H1 (cell line): ENCODE data around the gene TMEM164. TPM values are rescaled to one million over a fixed set of nuclear protein-coding genes. Genes with fewer than 3 reads are reported as not detected.

ENCODE experiments used
- CTCF ChIA-PET: fragments of 300-600 bp; sonication (Branson Sonifier 250); formaldehyde crosslinking; loops from one replicate; lab custom pipeline; 2021; ENCODE audit not compliant: partially characterized antibody; lab: Charles Lee
- POLR2A ChIA-PET: fragments of 300-600 bp; sonication (Branson Sonifier 250); formaldehyde crosslinking; loops from one replicate; lab custom pipeline; 2021; ENCODE audit warnings: inconsistent platforms; ENCODE audit not compliant: partially characterized antibody; lab: Charles Lee
- DNase-seq, 2 experiments: peaks; one replicate each; pipeline versions ENCODE4 v3.0.0 to v3.0.0-alpha.2; 2010 to 2022; ENCODE audit warnings: low spot score in 2 of 2, low read depth in 1 of 2, mixed read lengths in 1 of 2
- FAIRE-seq: peaks from 2 replicates; lab custom pipeline; 2011; peaks lifted over from hg19 to GRCh38; lab: Jason Lieb, UNC
- H2AFZ ChIP-seq: 2 replicates; pipeline ENCODE4 v1.8.1; 2012; ENCODE audit warnings: low read length, inconsistent platforms
- H2AK5ac ChIP-seq: 2 replicates; pipeline ENCODE4 v1.6.1; 2013; ENCODE audit warnings: low read depth, low read length
- H2BK120ac ChIP-seq: replicated peaks from 2 replicates; pipeline ENCODE3; 2013; ENCODE audit warnings: low read depth, low read length, inconsistent platforms
- H2BK12ac ChIP-seq: 2 replicates; pipeline ENCODE4 v1.6.1; 2013; ENCODE audit warnings: low read depth, low read length
- H2BK15ac ChIP-seq: 2 replicates; pipeline ENCODE4 v1.6.1; 2013; ENCODE audit warnings: low read length
- H2BK20ac ChIP-seq: 2 replicates; pipeline ENCODE4 v1.6.1; 2013; ENCODE audit warnings: low read length
- H2BK5ac ChIP-seq: 2 replicates; pipeline ENCODE4 v1.6.1; 2013; ENCODE audit warnings: low read depth, low read length
- H3K14ac ChIP-seq: 2 replicates; pipeline ENCODE4 v1.6.1; 2013; ENCODE audit warnings: inconsistent platforms; ENCODE audit not compliant: insufficient read length
- H3K18ac ChIP-seq: 2 replicates; pipeline ENCODE4 v1.6.1; 2013; ENCODE audit warnings: low read length; ENCODE audit errors: extremely low read depth
- H3K23ac ChIP-seq: 2 replicates; pipeline ENCODE4 v1.6.1; 2013; ENCODE audit warnings: inconsistent platforms; ENCODE audit not compliant: insufficient read length
- H3K23me2 ChIP-seq: 2 replicates; pipeline ENCODE4 v1.6.1; 2013; ENCODE audit warnings: low read depth, low read length
- H3K27ac ChIP-seq: 2 replicates; pipeline ENCODE4 v1.6.1; 2011; ENCODE audit warnings: low read depth, low read length, inconsistent platforms
- H3K27me3 ChIP-seq, 4 experiments: replicated peaks in 1 of 4; 1 replicate in 1 of 4; 2 replicates in 3 of 4; pipeline versions ENCODE4 v1.6.1 to v1.8.1; 2011 to 2013; ENCODE audit warnings: low read length in 3 of 4, mild to moderate bottlenecking in 3 of 4, inconsistent platforms in 2 of 4, mixed read lengths in 2 of 4, moderate library complexity in 1 of 4; ENCODE audit not compliant: control insufficient read depth in 3 of 4, insufficient read depth in 3 of 4; ENCODE audit errors: extremely low read depth in 1 of 4
- H3K36me3 ChIP-seq, 4 experiments: 2 replicates each; pipeline versions ENCODE4 v1.6.1 to v1.8.1; 2011 to 2013; ENCODE audit warnings: mild to moderate bottlenecking in 4 of 4, low read length in 3 of 4, moderate library complexity in 2 of 4, control low read depth in 1 of 4, inconsistent platforms in 1 of 4; ENCODE audit not compliant: insufficient read depth in 4 of 4, control insufficient read depth in 2 of 4
- H3K4ac ChIP-seq: replicated peaks from 2 replicates; pipeline ENCODE3; 2013; ENCODE audit warnings: low read length, low read depth, mixed read lengths, inconsistent platforms; ENCODE audit not compliant: insufficient read length
- H3K4me1 ChIP-seq, 4 experiments: replicated peaks in 1 of 4; 1 replicate in 1 of 4; 2 replicates in 3 of 4; pipeline versions ENCODE4 v1.6.1 to v1.8.1; 2011 to 2013; ENCODE audit warnings: low read length in 3 of 4, inconsistent platforms in 2 of 4, mixed read lengths in 1 of 4; ENCODE audit not compliant: insufficient read depth in 4 of 4, control insufficient read depth in 3 of 4
- H3K4me2 ChIP-seq, 2 experiments: 2 replicates each; pipeline versions ENCODE4 v1.6.1 to v1.8.1; 2011 to 2013; ENCODE audit warnings: low read depth in 2 of 2, low read length in 2 of 2, control low read depth in 1 of 2, inconsistent platforms in 1 of 2, mild to moderate bottlenecking in 1 of 2; ENCODE audit not compliant: insufficient read depth in 1 of 2
- H3K4me3 ChIP-seq, 4 experiments: fragments of 200-600, 300-600 bp in 1 of 4; sonication (generic), shearing (Covaris generic), sonication (Bioruptor Twin) in 1 of 4; 2 replicates each; pipeline versions ENCODE4 v1.5.1 to v1.8.1; 2011 to 2016; ENCODE audit warnings: low read length in 4 of 4, low read depth in 3 of 4, control low read depth in 2 of 4, inconsistent platforms in 2 of 4, mild to moderate bottlenecking in 2 of 4, mixed read lengths in 1 of 4, moderate library complexity in 1 of 4; ENCODE audit not compliant: insufficient read depth in 2 of 4; ENCODE audit errors: extremely low read depth in 1 of 4
- H3K56ac ChIP-seq: replicated peaks from 2 replicates; pipeline ENCODE3; 2013; ENCODE audit warnings: low read depth, mild to moderate bottlenecking, mixed read lengths, low read length, inconsistent platforms; ENCODE audit not compliant: insufficient read length
- H3K79me1 ChIP-seq: 2 replicates; pipeline ENCODE4 v1.6.1; 2013; ENCODE audit warnings: low read depth, low read length, control low read depth
- H3K79me2 ChIP-seq, 2 experiments: 2 replicates each; pipeline versions ENCODE4 v1.6.1 to v1.8.1; 2012 to 2013; ENCODE audit warnings: low read length in 2 of 2, mild to moderate bottlenecking in 2 of 2, inconsistent platforms in 1 of 2; ENCODE audit not compliant: insufficient read depth in 2 of 2, control insufficient read depth in 1 of 2
- H3K9ac ChIP-seq, 4 experiments: replicated peaks in 1 of 4; 1 replicate in 1 of 4; 2 replicates in 3 of 4; pipeline versions ENCODE4 v1.6.1 to v1.8.1; 2011 to 2013; ENCODE audit warnings: low read depth in 3 of 4, low read length in 3 of 4, control low read depth in 2 of 4, mild to moderate bottlenecking in 2 of 4, moderate library complexity in 2 of 4, inconsistent platforms in 1 of 4; ENCODE audit errors: extremely low read depth in 1 of 4
- H3K9me3 ChIP-seq, 2 experiments: 2 replicates each; pipeline versions ENCODE4 v1.6.1 to v1.8.1; 2012 to 2013; ENCODE audit warnings: mild to moderate bottlenecking in 2 of 2, moderate library complexity in 2 of 2, control low read depth in 1 of 2, inconsistent platforms in 1 of 2, low read depth in 1 of 2, low read length in 1 of 2, mixed read lengths in 1 of 2; ENCODE audit not compliant: insufficient read depth in 2 of 2
- H4K20me1 ChIP-seq, 2 experiments: replicated peaks in 1 of 2; 2 replicates each; pipeline versions ENCODE3 to v1.8.1; 2011 to 2013; ENCODE audit warnings: inconsistent platforms in 2 of 2, low read length in 2 of 2, mild to moderate bottlenecking in 1 of 2; ENCODE audit not compliant: insufficient read depth in 2 of 2, control insufficient read depth in 1 of 2
- H4K5ac ChIP-seq: 2 replicates; pipeline ENCODE4 v1.6.1; 2013; ENCODE audit warnings: low read length, low read depth, mixed read lengths, inconsistent platforms; ENCODE audit not compliant: insufficient read length
- H4K8ac ChIP-seq: 2 replicates; pipeline ENCODE4 v1.8.0; 2013; ENCODE audit warnings: mild to moderate bottlenecking, moderate library complexity, low read length, inconsistent platforms; ENCODE audit not compliant: insufficient read depth; ENCODE audit errors: extremely low read depth
- H4K91ac ChIP-seq: replicated peaks from 2 replicates; pipeline ENCODE3; 2013; ENCODE audit warnings: low read length, mixed read lengths, inconsistent platforms; ENCODE audit not compliant: insufficient read length
- ASH2L ChIP-seq: fragments of 200-600, 300-600 bp; sonication (generic); IDR thresholded peaks from one replicate; pipeline ENCODE4 v1.7.1; 2017; ENCODE audit warnings: low read length
- CBX5 ChIP-seq: fragments of 300-800, 300-1000 bp; sonication (generic); IDR thresholded peaks from 2 replicates; pipeline ENCODE4 v1.7.1; 2016; ENCODE audit warnings: antibody characterized with exemption, low read length, low read depth
- CHD2 ChIP-seq: IDR thresholded peaks from 2 replicates; pipeline ENCODE4 v1.6.1; 2012; ENCODE audit warnings: low read length, improper control_type of control experiment
- FOSL1 ChIP-seq: IDR thresholded peaks from 2 replicates; pipeline ENCODE4 v1.6.1; 2011; ENCODE audit warnings: mild to moderate bottlenecking, low read depth, low read length, moderate library complexity; ENCODE audit not compliant: insufficient read depth
- GABPA ChIP-seq: IDR thresholded peaks from 2 replicates; pipeline ENCODE4 v1.6.1; 2011; ENCODE audit warnings: mild to moderate bottlenecking, low read length, moderate library complexity, borderline replicate concordance; ENCODE audit not compliant: insufficient read depth
- MAFK ChIP-seq: IDR thresholded peaks from 2 replicates; pipeline ENCODE4 v1.6.1; 2012; ENCODE audit warnings: low read depth, mild to moderate bottlenecking, improper control_type of control experiment, low read length
- NRF1 ChIP-seq: IDR thresholded peaks from 2 replicates; pipeline ENCODE4 v1.6.1; 2011; ENCODE audit warnings: mild to moderate bottlenecking, low read depth, low read length, improper control_type of control experiment
- POU5F1 ChIP-seq: IDR thresholded peaks from 2 replicates; pipeline ENCODE4 v1.6.1; 2011; ENCODE audit warnings: low read depth, mild to moderate bottlenecking, low read length, moderate library complexity
- RAD21 ChIP-seq, 2 experiments: IDR thresholded peaks in 1 of 2; conservative IDR thresholded peaks in 1 of 2; 2 replicates each; pipeline ENCODE4 v1.6.1; 2011; ENCODE audit warnings: low read depth in 2 of 2, low read length in 2 of 2, improper control_type of control experiment in 1 of 2, inconsistent platforms in 1 of 2, mild to moderate bottlenecking in 1 of 2, moderate library complexity in 1 of 2
- RNF2 ChIP-seq: fragments of 200-900, 300-1000 bp; sonication (generic); IDR thresholded peaks from 2 replicates; pipeline ENCODE4 v1.7.1; 2016; ENCODE audit warnings: borderline replicate concordance, low read depth, mild to moderate bottlenecking, antibody characterized with exemption, low read length; ENCODE audit not compliant: poor library complexity, severe bottlenecking; ENCODE audit errors: missing control alignments
- SIRT6 ChIP-seq: IDR thresholded peaks from one replicate; pipeline ENCODE4 v1.7.1; 2012; ENCODE audit warnings: low read length, inconsistent platforms
- SP1 ChIP-seq: IDR thresholded peaks from 2 replicates; pipeline ENCODE4 v1.6.1; 2011; ENCODE audit warnings: low read depth, low read length
- TCF12 ChIP-seq: IDR thresholded peaks from 2 replicates; pipeline ENCODE4 v1.6.1; 2011; ENCODE audit warnings: low read depth, mild to moderate bottlenecking, low read length
- WGBS, 2 experiments: shearing (Covaris generic) in 1 of 2; methylation state at CpG; one replicate each; pipeline versions ENCODE4 v1.1.6 to v1.1.7; 2013 to 2015; ENCODE audit warnings: low lambda C conversion rate in 2 of 2, mixed read lengths in 2 of 2, inconsistent platforms in 1 of 2, low coverage in 1 of 2, missing lambda C conversion rate in 1 of 2; ENCODE audit not compliant: insufficient replicate concordance in 2 of 2, insufficient coverage in 1 of 2, insufficient read length in 1 of 2; ENCODE audit errors: extremely low coverage in 1 of 2, missing lambda C conversion rate in 1 of 2; 5-methylcytosine and 5-hydroxymethylcytosine counted together
- polyA plus RNA-seq, 7 experiments: library from polyadenylated mRNA; depleted of rRNA in 3 of 7; stranded (reverse) in 5 of 7; unstranded in 2 of 7; fragments of >200 nt in 5 of 7; fragments of 200-250 nt in 2 of 7; gene quantifications; 1 replicate in 5 of 7; 2 replicates in 1 of 7; 4 replicates in 1 of 7; pipeline versions ENCODE4 v1.2.1 to v1.2.3, GENCODE V29; 2011 to 2013; ENCODE audit warnings: missing spikeins in 2 of 7, mixed read lengths in 2 of 7
- total RNA-seq: library from RNA; stranded (reverse); fragmentation: NEBNext Ultra II Directional; extraction: Animal tissue kit (Norgen Biotek cat#: 25700); gene quantifications from 2 replicates; pipeline ENCODE4 v1.2.1, GENCODE V29; 2021
- TF ChIP-seq, protein P1 (sequence below): IDR thresholded peaks from 2 replicates; pipeline ENCODE4 v1.6.1; 2011; ENCODE audit warnings: low read length, improper control_type of control experiment

TMEM164 gene
- total and polyA plus RNA-seq, 2 of the 8 experiments (the other 6 are each of a cell fraction or from before 2014, with no cell fraction given) = 7.3 to 14.8 TPM

DNA sequence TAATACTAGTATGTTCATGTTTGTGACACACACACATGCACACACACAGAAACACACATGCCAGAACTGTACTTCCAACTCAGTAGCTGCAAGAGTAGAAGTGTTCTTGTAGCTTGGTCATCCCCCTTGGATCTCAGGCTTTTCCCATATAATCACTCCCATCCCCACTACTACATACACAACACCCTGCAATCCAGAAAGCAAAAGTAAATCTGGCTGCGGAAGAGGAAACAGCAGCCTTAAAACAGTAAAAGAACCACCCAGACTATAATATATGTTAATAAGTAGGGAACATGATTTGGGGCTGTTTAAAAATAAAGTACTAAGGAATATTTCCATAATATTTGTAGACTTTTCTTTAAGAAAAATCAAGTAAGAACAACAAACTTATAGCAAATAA, 211.8 kb downstream of the TMEM164 start:
- no peak overlapping the region for H2AK5ac ChIP-seq
- no peaks in the 10 kb centered on the region for H3K9me3 ChIP-seq
- no peak overlapping the region for H3K18ac ChIP-seq
- H4K8ac ChIP-seq = no peak overlapping the region
- H3K4me3 ChIP-seq = no peak overlapping the region
- no peaks in the 10 kb centered on the region for H4K20me1 ChIP-seq
- H3K4me1 ChIP-seq = no peaks in the 10 kb centered on the region
- H4K91ac ChIP-seq = no peak overlapping the region
- no peak overlapping the region for H3K14ac ChIP-seq
- H4K5ac ChIP-seq = no peak overlapping the region
- H2BK20ac ChIP-seq = no peak overlapping the region
- H2BK12ac ChIP-seq = no peak overlapping the region
- H3K4ac ChIP-seq = no peak overlapping the region
- no peak overlapping the region for H3K23ac ChIP-seq
- no peak overlapping the region for H2BK15ac ChIP-seq
- no peaks in the 10 kb centered on the region for H3K27me3 ChIP-seq
- no CpG with 5 or more reads among the region's 1 CpG for WGBS, 2 experiments
- H2AFZ ChIP-seq = no peak overlapping the region
- no peak overlapping the region for H3K56ac ChIP-seq
- no peak overlapping the region for H3K4me2 ChIP-seq
- no peaks in the 10 kb centered on the region; a peak in 1 of 8 replicates for H3K36me3 ChIP-seq
- H2BK5ac ChIP-seq = no peak overlapping the region
- H2BK120ac ChIP-seq = no peak overlapping the region
- ChIA-PET CTCF (interaction anchor here (0.6 kb wide), 1 partner anchor 997 kb away, joined by 3 read pairs; no protein-coding TSS in a partner anchor), POLR2A (interaction anchor here (0.7 kb wide), 1 partner anchor 191 kb away, joined by 3 read pairs; no protein-coding TSS in a partner anchor)
- no peaks in the 10 kb centered on the region for H3K79me2 ChIP-seq
- H3K27ac ChIP-seq = no peak overlapping the region
- FAIRE-seq (no peak), DNase-seq (no peak)
- TF ChIP-seq NRF1 = no peak
- TF ChIP-seq FOSL1 = no peak
- TF ChIP-seq SP1 = no peak
- TF ChIP-seq GABPA = no peak
- TF ChIP-seq RNF2 = no peak
- no peak for TF ChIP-seq POU5F1
- TF ChIP-seq, protein P1, sequence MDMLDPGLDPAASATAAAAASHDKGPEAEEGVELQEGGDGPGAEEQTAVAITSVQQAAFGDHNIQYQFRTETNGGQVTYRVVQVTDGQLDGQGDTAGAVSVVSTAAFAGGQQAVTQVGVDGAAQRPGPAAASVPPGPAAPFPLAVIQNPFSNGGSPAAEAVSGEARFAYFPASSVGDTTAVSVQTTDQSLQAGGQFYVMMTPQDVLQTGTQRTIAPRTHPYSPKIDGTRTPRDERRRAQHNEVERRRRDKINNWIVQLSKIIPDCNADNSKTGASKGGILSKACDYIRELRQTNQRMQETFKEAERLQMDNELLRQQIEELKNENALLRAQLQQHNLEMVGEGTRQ = no peak
- no peak for TF ChIP-seq MAFK
- no peak for TF ChIP-seq CBX5
- TF ChIP-seq ASH2L = no peak
- TF ChIP-seq RAD21 (IDR thresholded peaks at IDR 0.05 in 1 of 2, conservative IDR thresholded peaks at IDR 0.05 in 1 of 2; ENCODE audit: low read depth in 2 of 2, low read length in 2 of 2) = no peak
- TF ChIP-seq TCF12 = no peak
- no peak for TF ChIP-seq CHD2
- no peak for TF ChIP-seq SIRT6
- no peaks in the 10 kb centered on the region for H3K23me2 ChIP-seq
- no peak overlapping the region for H3K9ac ChIP-seq
- H3K79me1 ChIP-seq = no peaks in the 10 kb centered on the region
